ENCODE measurements around the gene ABCC2. TPM values are rescaled to one million over a fixed set of nuclear protein-coding genes. Genes with fewer than 3 reads are reported as not detected.

The ABCC2 gene
- total RNA-seq, 2 donors from 2014 or later: 1.3 to 4.3 TPM

GRCh38 chr10:99875473-99875872, 93.0 kb downstream of the ABCC2 start:
- Histone ChIP-seq H3K9me3 (no peaks in the 10 kb centered on the region), H3K4me1 (peaks cover 16% of the 10 kb centered on the region), H3K36me3 (replicated peaks in 1 of 2; ENCODE audit: insufficient read depth in 1 of 2, low read depth in 2 of 2) (peaks cover 7 to 29% of the 10 kb centered on the region in 2 donors), H3K27me3 (no peaks in the 10 kb centered on the region), H3K27ac (no peak overlapping the region), H3K4me3 (no peak overlapping the region)
- DNase-seq (no peak), ATAC-seq (no peak)
- intact Hi-C loops (cut with DNase I): no loop called here
- TF ChIP-seq CTCF (IDR thresholded peaks at IDR 0.05): no peak
- TF ChIP-seq POLR2A (IDR thresholded peaks at IDR 0.05): no peak
- WGBS, 2 donors: 76 to 77% methylated on average over 5 of the region's 5 CpGs

GRCh38 chr10:99880080-99880835, 97.8 kb downstream of the ABCC2 start:
- 76% methylated on average over 18 to 19 of the region's 19 CpGs for WGBS, 2 donors
- H3K9me3 ChIP-seq: no peaks in the 10 kb centered on the region
- H3K27me3 ChIP-seq: no peaks in the 10 kb centered on the region
- TF ChIP-seq POLR2A (IDR thresholded peaks at IDR 0.05): no peak
- TF ChIP-seq CTCF (IDR thresholded peaks at IDR 0.05): no peak
- ATAC-seq (peak; percentile 24), DNase-seq (peak in 1 of 4 donors; percentile 8)
- H3K4me1 ChIP-seq: no peaks in the 10 kb centered on the region
- intact Hi-C loops (cut with DNase I): no loop called here
- no peak overlapping the region for H3K27ac ChIP-seq
- no peak overlapping the region for H3K4me3 ChIP-seq
- peaks cover 7 to 57% of the 10 kb centered on the region in 2 donors for H3K36me3 ChIP-seq (replicated peaks in 1 of 2; ENCODE audit: insufficient read depth in 1 of 2, low read depth in 2 of 2)

- no peak overlapping the region for H3K4me3 ChIP-seq
- no peaks in the 10 kb centered on the region for H3K4me1 ChIP-seq
- no peak for TF ChIP-seq POLR2A (IDR thresholded peaks at IDR 0.05)
- no peak for TF ChIP-seq CTCF (IDR thresholded peaks at IDR 0.05)
- H3K27ac ChIP-seq: no peak overlapping the region
- no peaks in the 10 kb centered on the region for H3K27me3 ChIP-seq
- no peak for DNase-seq
- H3K36me3 ChIP-seq (replicated peaks in 1 of 2; ENCODE audit: insufficient read depth in 1 of 2, low read depth in 2 of 2): peaks cover 7 to 62% of the 10 kb centered on the region in 2 donors
- no peak for ATAC-seq
- 91% methylated on average over 5 of the region's 5 CpGs for WGBS, 2 donors
- intact Hi-C loops (cut with DNase I): no loop called here
- H3K9me3 ChIP-seq: no peaks in the 10 kb centered on the region
Observed at GRCh38 chr10:99881371-99881770, 98.9 kb downstream of the ABCC2 start.

GRCh38 chr10:99883523-99883922, 101.1 kb downstream of the ABCC2 start:
- WGBS, 2 donors: 35 to 46% methylated on average over 2 of the region's 2 CpGs
- Histone ChIP-seq H3K27ac (no peak overlapping the region), H3K9me3 (no peaks in the 10 kb centered on the region), H3K4me1 (no peaks in the 10 kb centered on the region), H3K27me3 (no peaks in the 10 kb centered on the region), H3K36me3 (replicated peaks in 1 of 2; ENCODE audit: insufficient read depth in 1 of 2, low read depth in 2 of 2) (peaks cover 0 to 63% of the 10 kb centered on the region in 2 donors), H3K4me3 (no peak overlapping the region)
- ATAC-seq (no peak), DNase-seq (no peak)
- intact Hi-C loops (cut with DNase I): no loop called here
- TF ChIP-seq POLR2A (IDR thresholded peaks at IDR 0.05): no peak
- TF ChIP-seq CTCF (IDR thresholded peaks at IDR 0.05): no peak

- peaks cover 0 to 46% of the 10 kb centered on the region in 2 donors for H3K36me3 ChIP-seq (replicated peaks in 1 of 2; ENCODE audit: insufficient read depth in 1 of 2, low read depth in 2 of 2)
- no peak for TF ChIP-seq POLR2A (IDR thresholded peaks at IDR 0.05)
- no peaks in the 10 kb centered on the region for H3K9me3 ChIP-seq
- WGBS, 2 donors: 82% methylated on average over 4 of the region's 4 CpGs
- H3K27me3 ChIP-seq: no peaks in the 10 kb centered on the region
- H3K4me1 ChIP-seq: no peaks in the 10 kb centered on the region
- intact Hi-C loops (cut with DNase I): no loop called here
- H3K27ac ChIP-seq: no peak overlapping the region
- DNase-seq (no peak), ATAC-seq (no peak)
- H3K4me3 ChIP-seq: no peak overlapping the region
Observed at GRCh38 chr10:99888622-99889021, 106.2 kb downstream of the ABCC2 start.

Data from body of pancreas (tissue), 4 donors.